HCT116 (cell line): ENCODE measurements around the gene OGA. TPM values are rescaled to one million over a fixed set of nuclear protein-coding genes. Genes with fewer than 3 reads are reported as not detected.

Experiments used
- ATAC-seq: fragments of 200-7000 bp; cut with Tn5 transposase; 2 replicates; pipeline ENCODE4 v1.9.1; 2020; ENCODE audit warnings: mild to moderate bottlenecking, moderate library complexity
- BruUV-seq: library from RNA; stranded (reverse); fragments of 400-500 nt; replicated peaks from 2 replicates; lab custom pipeline; 2021; lab: Mats Ljungman, UMichigan
- CTCF ChIA-PET: fragments of 300-600 bp; sonication (Branson Sonifier 250); formaldehyde crosslinking; loops from one replicate; lab custom pipeline; 2021; ENCODE audit warnings: antibody characterized with exemption; lab: Charles Lee
- POLR2A ChIA-PET: fragments of 300-600, 350-600 bp; sonication (Branson Sonifier 250); formaldehyde crosslinking; loops from one replicate; lab custom pipeline; 2021; ENCODE audit warnings: antibody characterized with exemption; lab: Charles Lee
- RAD21 ChIA-PET, 2 experiments: fragments of 300-600 bp; sonication (Branson Sonifier 250); formaldehyde crosslinking; loops; one replicate each; lab custom pipeline; 2023; ENCODE audit warnings: low total read pairs in 2 of 2; ENCODE audit not compliant: uncharacterized antibody in 2 of 2, unreplicated experiment in 2 of 2, low non-redundant PET in 1 of 2; lab: Charles Lee
- DNase-seq: peaks from one replicate; pipeline ENCODE4 v3.0.0-alpha.2; 2010; ENCODE audit warnings: low read depth, low spot score
- H2AFZ ChIP-seq: fragments of 200-600 bp; shearing (Covaris generic), sonication (generic); 2 replicates; pipeline ENCODE4 v1.6.1; 2017; ENCODE audit warnings: low read depth, mixed run types, mixed read lengths, antibody characterized with exemption, low read length; ENCODE audit not compliant: poor library complexity, severe bottlenecking
- H3K27ac ChIP-seq: 2 replicates; pipeline ENCODE4 v1.5.1; 2012; ENCODE audit warnings: low read depth, low read length
- H3K27me3 ChIP-seq: fragments of 200-600 bp; sonication (generic); 2 replicates; pipeline ENCODE4 v1.6.1; 2016; ENCODE audit warnings: mixed run types, low read length, mixed read lengths; ENCODE audit not compliant: insufficient read depth
- H3K36me3 ChIP-seq, 2 experiments: fragments of 200-500 bp in 1 of 2; fragments of 200-600 bp in 1 of 2; sonication (Bioruptor generic) in 1 of 2; sonication (generic) in 1 of 2; 2 replicates each; pipeline versions ENCODE4 v1.5.1 to v1.6.1; 2014 to 2016; ENCODE audit warnings: low read length in 2 of 2, inconsistent platforms in 1 of 2, mixed read lengths in 1 of 2, mixed run types in 1 of 2; ENCODE audit not compliant: insufficient read depth in 2 of 2, control insufficient read depth in 1 of 2
- H3K4me1 ChIP-seq, 2 experiments: fragments of 200-600 bp in 1 of 2; sonication (generic) in 1 of 2; 2 replicates each; pipeline versions ENCODE4 v1.5.1 to v1.6.1; 2012 to 2017; ENCODE audit warnings: low read length in 2 of 2, inconsistent platforms in 1 of 2, mild to moderate bottlenecking in 1 of 2, mixed read lengths in 1 of 2, mixed run types in 1 of 2, moderate library complexity in 1 of 2; ENCODE audit not compliant: insufficient read depth in 2 of 2, control insufficient read depth in 1 of 2
- H3K4me2 ChIP-seq: fragments of 200-600 bp; sonication (generic); 2 replicates; pipeline ENCODE4 v1.6.1; 2017; ENCODE audit warnings: mixed run types, low read length, mixed read lengths
- H3K4me3 ChIP-seq, 2 experiments: fragments of 200-600 bp in 1 of 2; sonication (generic) in 1 of 2; replicated peaks in 1 of 2; 2 replicates each; pipeline ENCODE4 v1.5.1; 2011 to 2016; ENCODE audit warnings: low read length in 2 of 2, control low read depth in 1 of 2, low read depth in 1 of 2, mild to moderate bottlenecking in 1 of 2, mixed read lengths in 1 of 2, mixed run types in 1 of 2
- H3K79me2 ChIP-seq: fragments of 200-600 bp; sonication (generic); 2 replicates; pipeline ENCODE4 v1.6.1; 2017; ENCODE audit warnings: mild to moderate bottlenecking, mixed run types, low read length, moderate library complexity, mixed read lengths; ENCODE audit not compliant: insufficient read depth
- H3K9ac ChIP-seq: fragments of 200-600 bp; sonication (generic); 2 replicates; pipeline ENCODE4 v1.6.1; 2016; ENCODE audit warnings: low read length, mixed read lengths
- H3K9me2 ChIP-seq: fragments of 200-600 bp; sonication (generic), shearing (Covaris generic); 2 replicates; pipeline ENCODE4 v1.6.1; 2017; ENCODE audit warnings: mixed run types, mild to moderate bottlenecking, moderate library complexity; ENCODE audit not compliant: insufficient read depth
- H3K9me3 ChIP-seq, 2 experiments: fragments of 200-500 bp in 1 of 2; fragments of 200-600 bp in 1 of 2; sonication (Bioruptor generic) in 1 of 2; sonication (generic) in 1 of 2; 2 replicates each; pipeline ENCODE4 v1.6.1; 2014 to 2017; ENCODE audit warnings: low read length in 2 of 2, mixed read lengths in 2 of 2, inconsistent platforms in 1 of 2, low read depth in 1 of 2, mild to moderate bottlenecking in 1 of 2, mixed run types in 1 of 2, moderate library complexity in 1 of 2; ENCODE audit not compliant: control insufficient read depth in 1 of 2, insufficient read depth in 1 of 2
- H4K20me1 ChIP-seq: fragments of 200-600 bp; sonication (generic), shearing (Covaris generic); 2 replicates; pipeline ENCODE4 v1.6.1; 2017; ENCODE audit warnings: mixed run types, mild to moderate bottlenecking, moderate library complexity; ENCODE audit not compliant: insufficient read depth
- ATF3 ChIP-seq: IDR thresholded peaks from 2 replicates; pipeline ENCODE4 v1.6.1; 2012
- CBX3 ChIP-seq: IDR thresholded peaks from 2 replicates; pipeline ENCODE4 v1.6.1; 2012; ENCODE audit warnings: low read depth
- CTCF ChIP-seq, 3 experiments: fragments of 200-600 bp in 1 of 3; sonication (generic) in 1 of 3; IDR thresholded peaks in 2 of 3; conservative IDR thresholded peaks in 1 of 3; 2 replicates each; pipeline ENCODE4 v1.5.1; 2012 to 2017; ENCODE audit warnings: low read depth in 2 of 3, low read length in 2 of 3, antibody characterized with exemption in 1 of 3, borderline replicate concordance in 1 of 3, control low read depth in 1 of 3, mild to moderate bottlenecking in 1 of 3, mixed read lengths in 1 of 3, mixed run types in 1 of 3, moderate library complexity in 1 of 3; ENCODE audit not compliant: insufficient read depth in 1 of 3
- ELF1 ChIP-seq: IDR thresholded peaks from 2 replicates; pipeline ENCODE4 v1.6.1; 2012; ENCODE audit warnings: low read depth, borderline replicate concordance
- EZH2 ChIP-seq: fragments of 200-600 bp; sonication (generic); IDR thresholded peaks from 2 replicates; pipeline ENCODE4 v1.6.1; 2017; ENCODE audit warnings: antibody characterized with exemption, mixed run types
- EZH2phosphoT487 ChIP-seq: fragments of 200-600 bp; IDR thresholded peaks from 2 replicates; pipeline ENCODE4 v1.6.1; 2018; ENCODE audit warnings: antibody characterized with exemption, borderline replicate concordance
- FOSL1 ChIP-seq: IDR thresholded peaks from 2 replicates; pipeline ENCODE4 v1.6.1; 2012; ENCODE audit warnings: low read depth
- JUND ChIP-seq: IDR thresholded peaks from 2 replicates; pipeline ENCODE4 v1.6.1; 2012
- POLR2A ChIP-seq: IDR thresholded peaks from 2 replicates; pipeline ENCODE4 v1.7.0; 2011; ENCODE audit warnings: borderline replicate concordance; ENCODE audit not compliant: insufficient read depth, insufficient read length; ENCODE audit errors: extremely low read depth
- POLR2AphosphoS5 ChIP-seq: IDR thresholded peaks from 2 replicates; pipeline ENCODE4 v1.6.1; 2011; ENCODE audit warnings: mild to moderate bottlenecking, low read depth, low read length, moderate library complexity
- RAD21 ChIP-seq: IDR thresholded peaks from 2 replicates; pipeline ENCODE4 v1.6.1; 2012; ENCODE audit warnings: low read depth, mild to moderate bottlenecking
- REST ChIP-seq: IDR thresholded peaks from 2 replicates; pipeline ENCODE4 v1.6.1; 2012; ENCODE audit warnings: low read depth
- SP1 ChIP-seq: IDR thresholded peaks from 2 replicates; pipeline ENCODE4 v1.6.1; 2012; ENCODE audit warnings: low read depth
- SRF ChIP-seq: IDR thresholded peaks from 2 replicates; pipeline ENCODE4 v1.6.1; 2012; ENCODE audit warnings: low read depth
- TCF7L2 ChIP-seq: IDR thresholded peaks from 2 replicates; pipeline ENCODE4 v1.7.0; 2011; ENCODE audit warnings: borderline replicate concordance, inconsistent platforms; ENCODE audit not compliant: insufficient read depth, insufficient read length; ENCODE audit errors: extremely low read depth
- YY1 ChIP-seq: IDR thresholded peaks from 2 replicates; pipeline ENCODE4 v1.6.1; 2011; ENCODE audit warnings: low read length, low read depth, moderate library complexity, mild to moderate bottlenecking; ENCODE audit not compliant: insufficient replicate concordance; ENCODE audit errors: extremely low read depth
- ZFX ChIP-seq: fragments of 450-650 bp; IDR thresholded peaks from 2 replicates; pipeline ENCODE4 v1.6.1; 2017
- ZNF274 ChIP-seq: fragments of 200-500 bp; sonication (Bioruptor generic); IDR thresholded peaks from 2 replicates; pipeline ENCODE4 v1.6.1; 2014; ENCODE audit warnings: mild to moderate bottlenecking, low read depth, low read length, inconsistent platforms
- intact Hi-C: fragments of 100-400 bp; cut with micrococcal nuclease; formaldehyde crosslinking; loops from 2 replicates; pipeline ENCODE4 v1.10.0; 2022
- total RNA-seq: library from RNA; stranded (reverse); gene quantifications from one replicate; pipeline ENCODE4 v1.2.1, GENCODE V29; 2021; ENCODE audit not compliant: unreplicated experiment
- TF ChIP-seq, protein P1 (sequence below): IDR thresholded peaks from 2 replicates; pipeline ENCODE4 v1.6.1; 2012
- TF ChIP-seq, protein P2 (sequence below): IDR thresholded peaks from 2 replicates; pipeline ENCODE4 v1.6.1; 2011; ENCODE audit warnings: mild to moderate bottlenecking, low read length, moderate library complexity; ENCODE audit not compliant: insufficient replicate concordance; ENCODE audit errors: extremely low read depth

Gene OGA
- total RNA-seq, 1 experiment from 2014 or later, result 127 TPM

DNA sequence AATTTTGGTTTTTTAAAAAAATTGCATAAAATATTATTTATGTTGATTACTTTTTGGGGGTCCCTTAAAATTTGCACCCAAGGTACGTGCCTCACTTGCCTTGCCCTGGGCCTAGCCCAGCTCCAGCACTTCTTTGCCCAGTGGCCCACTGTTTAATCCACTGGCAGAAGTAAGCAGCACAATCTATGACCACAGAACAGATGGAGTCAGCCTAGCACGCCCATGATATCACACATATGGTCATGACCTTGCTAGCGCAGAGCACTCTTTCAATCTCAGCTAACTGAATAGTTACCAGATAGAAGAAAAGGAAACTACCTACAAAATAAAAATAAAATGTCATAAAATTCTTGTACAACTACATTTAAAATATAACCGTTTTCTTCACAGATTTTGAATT lies 5.6 kb downstream of the OGA start:
- H2AFZ ChIP-seq, result no peak overlapping the region
- no peaks in the 10 kb centered on the region for H3K9me2 ChIP-seq
- no peak for ATAC-seq
- peaks cover 36% of the 10 kb centered on the region; the same call in 1 of the 2 replicates for H4K20me1 ChIP-seq
- ChIA-PET CTCF (no interaction called here), RAD21 (no interaction called here)
- H3K27ac ChIP-seq, result no peak overlapping the region
- H3K79me2 ChIP-seq, result peaks cover 100% of the 10 kb centered on the region
- intact Hi-C loops, result no loop called here
- H3K4me1 ChIP-seq, result peaks cover 12 to 16% of the 10 kb centered on the region in 2 experiments
- BruUV-seq, result no TSS peak
- no peak overlapping the region for H3K9ac ChIP-seq
- H3K4me2 ChIP-seq, result no peak overlapping the region
- no peak for DNase-seq
- no peak for TF ChIP-seq EZH2phosphoT487
- no peak for TF ChIP-seq REST
- TF ChIP-seq CBX3, result no peak
- no peak for TF ChIP-seq FOSL1
- no peak for TF ChIP-seq POLR2A
- no peak for TF ChIP-seq EZH2
- TF ChIP-seq JUND, result no peak
- no peak for TF ChIP-seq CTCF (IDR thresholded peaks at IDR 0.05 in 2 of 3, conservative IDR thresholded peaks at IDR 0.05 in 1 of 3; ENCODE audit: borderline replicate concordance in 1 of 3, insufficient read depth in 1 of 3, low read depth in 2 of 3, low read length in 2 of 3)
- TF ChIP-seq ATF3, result no peak
- TF ChIP-seq TCF7L2, result no peak
- no peak for TF ChIP-seq YY1
- TF ChIP-seq ELF1, result no peak
- TF ChIP-seq RAD21, result no peak
- TF ChIP-seq, protein P1, sequence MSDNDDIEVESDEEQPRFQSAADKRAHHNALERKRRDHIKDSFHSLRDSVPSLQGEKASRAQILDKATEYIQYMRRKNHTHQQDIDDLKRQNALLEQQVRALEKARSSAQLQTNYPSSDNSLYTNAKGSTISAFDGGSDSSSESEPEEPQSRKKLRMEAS, result no peak
- TF ChIP-seq ZNF274, result no peak
- TF ChIP-seq ZFX, result no peak
- no peak for TF ChIP-seq SP1
- TF ChIP-seq SRF, result no peak
- TF ChIP-seq POLR2AphosphoS5, result no peak
- TF ChIP-seq, protein P2, sequence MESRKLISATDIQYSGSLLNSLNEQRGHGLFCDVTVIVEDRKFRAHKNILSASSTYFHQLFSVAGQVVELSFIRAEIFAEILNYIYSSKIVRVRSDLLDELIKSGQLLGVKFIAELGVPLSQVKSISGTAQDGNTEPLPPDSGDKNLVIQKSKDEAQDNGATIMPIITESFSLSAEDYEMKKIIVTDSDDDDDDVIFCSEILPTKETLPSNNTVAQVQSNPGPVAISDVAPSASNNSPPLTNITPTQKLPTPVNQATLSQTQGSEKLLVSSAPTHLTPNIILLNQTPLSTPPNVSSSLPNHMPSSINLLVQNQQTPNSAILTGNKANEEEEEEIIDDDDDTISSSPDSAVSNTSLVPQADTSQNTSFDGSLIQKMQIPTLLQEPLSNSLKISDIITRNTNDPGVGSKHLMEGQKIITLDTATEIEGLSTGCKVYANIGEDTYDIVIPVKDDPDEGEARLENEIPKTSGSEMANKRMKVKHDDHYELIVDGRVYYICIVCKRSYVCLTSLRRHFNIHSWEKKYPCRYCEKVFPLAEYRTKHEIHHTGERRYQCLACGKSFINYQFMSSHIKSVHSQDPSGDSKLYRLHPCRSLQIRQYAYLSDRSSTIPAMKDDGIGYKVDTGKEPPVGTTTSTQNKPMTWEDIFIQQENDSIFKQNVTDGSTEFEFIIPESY, result no peak
- TF ChIP-seq, all 23 proteins: peak for 0
- no peak overlapping the region for H3K4me3 ChIP-seq
- POLR2A ChIA-PET, result no interaction called here
- H3K36me3 ChIP-seq, result peaks cover 43 to 53% of the 10 kb centered on the region in 2 experiments
- no peaks in the 10 kb centered on the region for H3K9me3 ChIP-seq
- no peaks in the 10 kb centered on the region for H3K27me3 ChIP-seq
